Right hindlimb (tissue), 1 donor: ENCODE data around the gene KCNMA1.
A peak's percentile ranks its signal among the peaks of the same experiment; 100 is the strongest.

ENCODE experiments used
- DNase-seq: peaks from one replicate; pipeline ENCODE4 v3.0.0-alpha.2; 2018

KCNMA1 gene

DNA sequence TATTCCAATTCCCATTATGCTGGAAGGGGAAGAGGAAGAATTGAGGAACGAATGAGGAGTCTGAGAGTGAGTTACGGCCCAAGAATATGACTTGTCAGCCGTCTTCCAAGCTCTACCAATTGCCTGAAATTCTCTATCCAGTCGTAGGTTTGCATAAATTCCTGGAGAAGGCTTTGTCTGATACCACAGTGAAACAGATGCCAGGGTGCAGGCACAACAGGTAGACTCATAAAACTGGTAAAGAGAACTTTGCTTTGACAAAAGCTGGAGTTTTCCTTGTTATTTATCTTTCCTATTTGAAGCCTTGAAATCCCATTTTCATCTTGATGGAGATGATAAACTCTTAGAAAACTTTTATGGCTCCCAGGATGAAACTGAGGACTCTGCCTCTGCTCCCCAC, 251.2 kb downstream of the KCNMA1 start:
- no peak for DNase-seq

DNA sequence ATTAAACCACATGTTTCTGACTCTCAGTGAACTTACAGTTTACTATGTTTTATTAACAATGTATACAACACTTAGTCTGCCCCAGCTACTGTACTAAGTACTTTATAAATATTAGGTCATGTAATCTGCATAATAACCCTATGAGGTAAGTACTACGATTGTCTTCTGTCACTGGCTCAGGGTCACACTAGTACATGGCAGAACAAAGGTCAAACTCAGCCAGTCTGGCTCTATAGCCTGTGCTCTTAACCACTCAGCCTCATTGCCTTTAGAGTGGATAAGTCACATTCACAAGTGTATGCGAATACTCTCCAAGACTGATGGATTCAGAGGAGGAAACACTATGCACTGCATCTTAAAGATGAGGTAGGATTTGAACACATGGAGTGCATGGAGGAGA, 252.3 kb downstream of the KCNMA1 start:
- DNase-seq = no peak

DNA sequence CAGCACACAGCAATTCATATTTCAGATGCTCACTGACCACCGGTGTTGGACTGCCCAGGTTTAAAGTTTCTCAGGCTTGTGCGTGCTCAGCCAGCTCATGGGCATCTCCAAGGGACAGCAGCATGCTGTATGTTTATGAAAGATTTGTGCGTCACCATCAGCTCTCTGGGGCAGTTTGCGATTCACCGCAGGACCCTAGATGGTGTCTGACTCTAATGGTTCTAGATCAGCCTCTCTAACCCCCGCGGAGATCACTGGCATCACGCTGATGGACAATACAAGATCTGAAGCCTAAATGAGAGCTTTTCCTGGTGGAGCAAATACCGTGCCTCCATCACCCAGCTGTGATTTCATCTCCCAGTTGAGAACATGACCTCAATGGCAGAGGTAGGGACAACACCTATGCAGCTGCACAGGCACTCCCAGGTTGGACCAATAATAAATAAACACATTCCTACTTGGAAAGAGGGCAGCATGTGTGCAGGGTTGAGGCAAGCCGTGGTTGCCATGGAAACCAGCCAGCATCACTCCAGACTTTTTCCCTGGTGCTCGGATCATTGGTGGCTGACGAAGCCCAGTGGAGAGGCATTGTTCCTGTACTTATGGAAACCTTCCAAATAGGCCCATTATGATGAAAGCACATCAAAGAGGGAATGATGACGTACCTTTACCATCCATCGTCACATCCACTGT, 253.6 kb downstream of the KCNMA1 start:
- no peak for DNase-seq

DNA sequence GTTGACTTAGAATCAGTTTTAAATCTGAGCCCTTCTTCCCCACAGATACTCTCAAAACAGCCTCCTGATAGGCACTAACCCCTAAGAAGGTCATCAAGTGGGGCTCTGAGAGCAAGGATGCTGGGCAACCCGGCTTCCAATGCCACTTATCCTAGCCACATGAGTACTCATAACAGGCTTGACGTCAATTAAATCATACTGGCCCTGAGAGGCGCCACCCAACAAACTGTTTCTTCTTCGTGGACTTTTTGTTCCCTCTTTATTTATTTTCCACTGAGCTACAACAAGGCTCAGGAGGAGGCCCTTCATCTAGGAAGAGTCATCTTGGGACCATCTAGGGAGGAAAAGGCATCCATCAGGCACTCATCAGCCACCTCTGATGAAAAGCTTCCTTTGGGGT, 255.9 kb downstream of the KCNMA1 start:
- no peak for DNase-seq

DNA sequence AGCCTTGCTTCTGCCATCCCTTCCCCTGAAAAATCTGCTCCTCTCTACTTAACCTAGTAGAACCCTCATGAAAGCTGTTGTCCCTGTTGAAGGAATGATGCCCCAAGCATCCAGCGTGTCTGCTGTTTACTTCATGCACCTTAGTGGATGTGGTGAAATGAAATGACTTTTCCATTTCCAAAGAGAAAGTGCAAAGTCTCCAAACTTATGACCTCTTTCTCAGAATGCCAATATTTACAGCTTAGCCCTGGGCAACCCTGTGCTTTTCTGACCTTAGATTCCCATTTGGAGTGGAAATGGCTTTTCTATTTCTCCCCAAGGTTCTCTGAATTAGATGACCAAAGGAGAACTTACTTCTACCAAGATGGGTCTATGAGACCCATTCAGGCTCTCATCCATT, 256.9 kb downstream of the KCNMA1 start:
- no peak for DNase-seq

DNA sequence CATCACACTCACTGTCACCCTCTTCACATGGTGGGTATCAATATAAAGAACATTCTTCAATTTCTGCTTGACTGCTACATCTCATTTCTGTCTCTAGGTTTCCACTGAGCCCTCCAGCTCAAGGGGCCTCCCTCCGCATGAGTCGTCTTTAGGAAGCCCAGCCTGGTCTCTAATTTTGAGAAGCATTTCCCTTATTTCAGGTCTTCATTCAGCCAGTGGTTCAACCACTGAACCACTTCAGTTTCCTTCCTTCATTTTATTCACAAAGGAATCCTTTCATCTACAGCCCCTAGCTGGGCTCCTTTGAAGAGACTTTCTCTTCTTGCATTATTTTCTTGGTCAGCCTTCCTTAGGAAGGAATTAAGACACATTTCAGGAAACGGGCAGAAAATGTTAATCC, 257.4 kb downstream of the KCNMA1 start:
- DNase-seq = no peak

DNA sequence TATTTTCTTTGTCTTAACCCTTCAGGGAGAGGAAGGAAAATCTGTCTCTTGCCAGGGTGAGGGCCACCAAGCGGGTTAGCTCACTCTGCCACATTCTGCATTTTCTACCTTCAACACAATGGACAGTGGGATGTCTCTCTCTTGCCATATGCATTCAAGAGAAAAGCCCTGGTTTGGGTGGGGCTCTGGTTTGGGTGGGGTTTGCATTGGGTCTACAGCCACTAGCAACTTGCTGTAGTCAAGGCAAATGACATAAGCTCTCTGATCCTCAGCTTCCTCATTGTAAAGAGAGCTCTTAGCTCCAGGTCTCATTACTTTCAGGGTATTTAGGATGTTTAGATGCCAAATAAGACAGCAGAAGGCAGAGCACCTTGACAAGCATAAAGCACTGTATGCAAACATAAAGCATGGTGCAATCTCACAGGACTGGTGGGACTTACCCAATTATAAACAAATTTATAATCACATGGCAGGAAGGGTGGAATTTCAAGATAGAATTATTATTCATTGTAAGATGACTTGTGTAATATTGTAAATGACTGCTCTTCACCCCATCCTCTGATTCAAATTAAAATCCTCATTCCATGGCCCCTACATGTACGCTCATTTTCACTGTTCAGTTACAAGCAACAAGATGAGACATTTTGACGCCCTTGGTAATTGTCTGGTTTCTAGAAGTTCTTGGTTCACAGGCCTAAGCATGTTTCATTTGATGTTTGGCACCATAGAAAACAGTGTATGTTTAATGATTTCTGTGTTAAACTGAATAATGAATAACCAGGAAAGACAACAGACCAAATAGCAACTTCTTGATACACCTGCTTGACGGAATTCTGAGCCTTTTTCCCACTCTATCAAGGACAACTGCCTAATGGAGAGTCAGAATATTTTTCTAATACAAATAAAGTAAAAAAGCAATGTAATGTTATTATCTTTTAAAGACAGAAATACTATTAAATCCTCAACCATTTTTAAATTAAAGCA, 258.9 kb downstream of the KCNMA1 start:
- DNase-seq = no peak

DNA sequence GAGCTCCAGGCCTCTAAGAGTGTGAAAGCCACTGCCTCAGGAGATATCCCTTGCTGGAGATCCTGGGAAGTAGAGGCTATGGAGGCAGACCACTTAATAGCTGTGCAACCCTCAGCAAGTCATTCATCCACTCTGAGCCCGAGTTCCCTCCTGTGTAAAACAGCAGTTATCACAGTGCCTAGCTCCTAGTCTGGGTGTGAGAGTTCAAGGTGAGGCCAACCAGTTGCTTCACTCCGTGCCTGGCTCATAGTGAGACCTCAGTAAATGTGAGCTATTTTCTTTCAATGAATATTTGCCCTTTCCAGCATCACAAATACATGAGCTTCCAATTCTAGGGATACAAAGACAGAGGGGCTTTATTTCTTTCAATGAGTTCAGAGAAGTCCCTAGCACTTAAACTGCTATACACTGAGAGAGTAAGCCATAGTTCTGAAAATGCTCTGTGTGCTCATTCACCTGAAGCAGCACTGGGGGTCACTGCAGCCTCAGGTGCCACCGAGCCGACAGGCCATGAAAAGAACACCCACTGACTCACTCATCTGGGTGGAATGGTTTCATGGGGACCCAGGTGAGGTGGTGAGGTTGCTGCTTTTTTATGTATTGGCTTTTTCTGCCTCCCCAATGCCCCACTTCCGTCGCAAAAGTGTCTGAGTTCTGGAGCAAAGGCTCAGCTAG, 259.8 kb downstream of the KCNMA1 start:
- DNase-seq = no peak

DNA sequence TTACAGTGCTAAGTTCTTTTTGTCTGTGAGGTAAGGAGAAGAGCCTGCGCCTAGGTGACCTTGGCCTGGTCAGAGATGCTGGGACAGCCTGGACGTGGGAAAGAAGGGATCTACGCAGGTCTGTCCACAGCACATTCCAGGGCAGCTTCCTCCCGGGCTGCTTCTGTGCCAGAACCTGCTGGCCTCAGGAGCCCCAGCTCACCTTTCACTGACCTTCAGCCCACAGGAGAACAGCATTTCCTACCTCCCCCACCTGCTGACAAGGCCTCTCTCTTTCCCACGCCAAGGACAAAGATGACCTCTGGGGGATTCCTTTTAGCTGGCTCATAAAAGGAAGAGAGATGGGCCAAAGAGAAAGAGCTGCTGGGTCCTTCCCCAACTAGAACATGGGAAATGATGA, 260.6 kb downstream of the KCNMA1 start:
- DNase-seq = no peak

DNA sequence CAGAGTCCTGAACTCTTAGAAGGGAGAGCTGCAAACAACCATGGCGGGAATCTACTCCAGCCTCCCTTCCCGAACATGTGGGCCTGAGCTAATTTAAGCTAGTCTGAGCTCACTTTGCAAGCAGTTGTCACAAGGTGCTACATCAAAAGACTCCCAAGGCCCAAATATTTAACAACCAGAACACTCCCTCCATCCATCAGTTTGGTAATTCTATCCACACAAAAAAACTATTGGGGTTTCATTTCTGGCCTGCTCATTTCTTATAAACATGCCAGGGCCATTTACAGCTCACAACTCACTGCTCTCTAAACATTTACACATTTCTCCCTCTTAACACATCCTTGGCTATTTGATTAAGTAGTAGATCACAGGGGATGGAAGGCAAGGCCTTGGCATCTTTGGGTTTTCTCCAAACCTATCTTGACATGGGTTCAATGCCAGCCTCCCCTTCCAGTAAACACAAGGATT, 263.4 kb downstream of the KCNMA1 start:
- DNase-seq = no peak

DNA sequence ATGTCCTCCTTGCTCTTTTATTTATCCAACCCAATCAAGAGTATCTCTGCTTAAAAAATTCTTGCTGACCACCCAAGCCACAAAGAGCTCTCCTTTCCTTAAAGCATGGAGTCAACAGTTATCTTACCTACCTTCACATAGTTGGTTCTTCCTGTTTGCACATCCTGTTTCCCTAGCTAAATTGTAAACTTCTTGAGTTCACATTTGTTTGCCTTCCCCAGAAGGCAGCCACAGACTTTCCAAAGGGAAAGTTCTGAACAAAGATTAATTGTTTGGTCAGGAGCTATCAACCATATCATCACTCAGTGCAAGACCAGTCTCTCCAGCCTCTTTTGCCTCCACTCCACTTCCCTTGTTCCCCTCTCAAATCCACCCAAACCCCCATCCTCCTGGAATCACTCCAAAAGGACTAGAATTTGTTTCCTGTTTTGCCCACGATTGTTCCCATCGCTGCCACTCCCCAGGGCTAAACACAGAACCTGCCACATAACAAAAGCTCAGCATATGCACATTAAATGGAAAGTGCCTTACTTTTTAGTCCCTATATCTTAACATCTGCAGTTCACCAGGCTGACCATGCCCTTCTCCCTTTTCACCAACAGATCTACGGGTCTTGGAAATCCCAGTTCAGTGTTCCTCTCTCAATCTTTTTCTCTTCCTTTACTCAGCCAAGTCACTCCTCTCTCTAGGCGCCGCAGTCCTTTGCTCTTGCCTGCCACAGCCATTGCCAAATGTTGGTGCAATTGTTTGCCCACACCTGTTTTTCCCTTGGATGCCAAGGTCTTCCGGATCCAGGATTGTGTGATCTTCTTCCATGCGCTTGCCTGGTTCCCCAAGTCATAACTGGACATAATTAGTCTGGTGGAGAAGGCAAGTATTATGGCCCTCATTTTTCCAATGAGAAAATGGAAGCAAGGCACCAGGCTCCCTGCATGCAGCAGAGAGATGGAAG, 265.5 kb downstream of the KCNMA1 start:
- DNase-seq = no peak

DNA sequence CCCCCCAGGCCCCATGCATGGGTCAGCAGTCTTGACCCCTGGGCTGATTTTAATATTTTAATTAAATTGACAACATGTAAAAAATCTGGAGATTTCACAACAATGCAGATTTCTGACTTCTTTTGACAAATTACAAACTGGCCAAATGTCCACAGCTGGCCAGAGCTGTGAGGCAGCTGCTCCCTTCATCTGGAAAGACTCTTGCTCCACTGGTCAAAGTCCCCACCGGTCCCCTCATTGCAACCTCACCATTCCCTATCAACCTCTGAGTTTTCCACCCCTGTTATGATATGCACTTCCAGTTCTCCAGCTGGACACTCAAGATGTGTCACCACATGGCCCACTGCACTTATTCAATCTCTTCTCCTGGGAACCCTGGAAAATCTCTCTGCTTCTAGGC, 266.2 kb downstream of the KCNMA1 start:
- no peak for DNase-seq

DNA sequence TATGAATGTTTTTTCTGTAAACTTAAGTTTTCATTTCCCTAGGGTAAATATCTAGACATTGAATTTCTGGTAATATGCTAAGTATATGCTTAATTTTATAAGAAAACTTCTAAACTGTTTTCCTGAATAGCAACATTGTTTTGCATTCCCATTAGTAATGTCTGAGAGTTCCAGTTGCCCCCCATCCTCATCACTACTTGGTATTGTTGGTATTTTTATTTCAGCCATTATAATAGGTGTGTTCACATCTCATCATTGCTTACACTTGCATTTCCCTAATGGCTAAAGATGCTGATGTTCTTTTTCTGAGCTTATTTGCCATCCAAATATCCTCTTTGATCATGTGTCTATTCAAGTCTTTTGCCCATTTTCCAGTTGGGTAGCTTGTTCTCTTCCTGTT, 269.6 kb downstream of the KCNMA1 start:
- DNase-seq = no peak

DNA sequence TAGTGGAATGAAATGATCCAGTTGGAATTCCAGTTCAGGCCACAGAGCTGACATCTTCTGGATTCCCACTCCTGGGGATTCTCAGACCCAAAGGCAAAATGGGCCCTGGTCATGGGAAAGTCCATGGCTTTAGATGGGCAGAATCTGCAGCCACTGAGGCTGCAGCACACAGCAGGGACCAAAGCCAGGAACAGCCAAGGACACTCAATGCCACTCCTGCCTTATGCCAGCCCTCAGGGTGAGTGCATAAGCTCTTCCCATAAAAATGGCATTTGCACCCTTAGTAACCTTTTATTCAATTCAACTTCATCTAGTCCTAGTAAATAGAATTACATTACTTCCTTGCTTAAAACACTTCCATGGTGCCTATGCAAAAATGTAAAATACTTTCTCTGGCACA, 274.4 kb downstream of the KCNMA1 start:
- DNase-seq = no peak

DNA sequence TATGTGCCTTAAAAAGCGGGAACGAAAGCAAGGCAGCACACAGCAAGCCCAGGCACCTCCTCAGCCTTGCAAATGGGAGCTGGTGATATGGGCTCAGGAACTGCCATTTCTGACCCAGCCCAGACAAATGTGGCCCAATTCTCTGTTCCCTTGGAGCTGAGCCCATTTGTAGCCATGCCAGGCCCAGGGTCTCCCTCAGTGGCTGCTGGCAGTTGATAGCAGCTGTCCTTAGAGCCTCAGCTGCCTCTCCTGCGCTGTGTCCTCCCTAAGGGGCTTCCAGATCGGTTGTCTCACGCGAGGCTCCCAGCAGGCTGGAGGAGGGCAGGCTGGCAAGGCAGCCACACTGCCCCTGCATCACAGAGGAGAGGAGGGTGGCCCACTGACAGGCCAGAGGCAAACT, 275.8 kb downstream of the KCNMA1 start:
- DNase-seq = peak; percentile 42

DNA sequence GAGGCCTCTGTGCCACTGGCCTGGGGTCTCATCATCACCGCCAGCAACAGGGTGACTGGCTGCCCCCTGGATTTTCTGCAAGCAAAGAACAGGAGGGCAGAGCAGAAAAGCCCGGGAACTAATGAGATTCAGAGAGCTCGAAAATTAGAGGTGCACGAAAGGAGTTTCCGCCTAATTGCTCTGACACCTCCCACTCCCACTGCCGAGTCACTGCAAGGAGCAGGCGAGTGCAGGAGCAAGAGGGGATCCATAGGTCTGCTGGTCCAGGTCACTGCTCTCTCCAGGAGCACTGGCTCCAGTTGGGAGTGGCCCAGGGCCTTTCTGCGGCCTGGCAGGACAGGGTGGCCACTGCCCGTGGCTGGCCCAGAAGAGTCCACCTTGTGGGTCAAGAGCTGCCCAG, 276.2 kb downstream of the KCNMA1 start:
- no peak for DNase-seq

DNA sequence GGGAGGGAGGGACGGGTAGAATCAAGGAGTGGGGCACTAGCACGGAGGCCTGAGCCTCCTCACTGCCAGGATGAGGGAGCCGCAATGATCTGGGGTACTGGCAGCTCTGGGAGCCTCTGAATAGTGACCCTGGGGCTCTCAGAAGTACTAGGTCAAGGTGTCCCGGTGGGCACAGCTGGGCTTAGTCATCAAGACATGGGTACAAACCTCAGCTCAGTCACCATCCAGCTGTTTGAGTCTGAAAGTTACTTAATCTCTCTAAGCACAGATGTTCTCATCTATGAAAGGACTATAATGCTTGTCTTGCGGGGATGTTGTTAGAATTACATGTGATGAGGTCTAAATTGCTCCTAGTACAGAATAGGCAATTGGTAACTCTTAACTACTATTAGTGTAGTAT, 276.8 kb downstream of the KCNMA1 start:
- no peak for DNase-seq

DNA sequence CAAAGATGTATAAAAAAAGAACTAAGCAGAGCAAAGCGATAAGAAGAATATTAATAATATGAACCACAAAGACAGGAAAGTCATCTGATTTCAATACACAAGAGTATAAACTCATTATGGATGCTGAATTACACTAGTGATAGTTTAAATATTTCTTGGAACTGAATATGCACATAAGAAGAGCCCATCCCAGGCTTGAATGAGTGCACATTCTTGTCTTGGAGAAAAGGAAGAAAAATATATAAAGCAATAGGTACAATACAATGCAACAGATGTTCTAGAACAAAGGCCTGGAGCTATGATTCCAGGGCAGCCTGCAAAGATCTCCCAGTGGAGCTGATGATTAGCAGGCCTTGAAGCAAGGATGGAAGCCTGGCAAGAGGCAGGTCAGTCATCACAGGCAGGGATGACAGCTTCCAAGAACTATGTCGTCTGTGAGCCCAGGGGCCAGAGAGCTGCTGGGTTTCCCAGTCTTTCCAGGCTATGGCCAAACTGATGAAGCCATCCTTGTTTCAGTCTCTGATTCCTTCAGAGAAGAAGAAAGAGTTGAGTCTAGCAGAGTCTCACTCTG, 277.6 kb downstream of the KCNMA1 start:
- no peak for DNase-seq

DNA sequence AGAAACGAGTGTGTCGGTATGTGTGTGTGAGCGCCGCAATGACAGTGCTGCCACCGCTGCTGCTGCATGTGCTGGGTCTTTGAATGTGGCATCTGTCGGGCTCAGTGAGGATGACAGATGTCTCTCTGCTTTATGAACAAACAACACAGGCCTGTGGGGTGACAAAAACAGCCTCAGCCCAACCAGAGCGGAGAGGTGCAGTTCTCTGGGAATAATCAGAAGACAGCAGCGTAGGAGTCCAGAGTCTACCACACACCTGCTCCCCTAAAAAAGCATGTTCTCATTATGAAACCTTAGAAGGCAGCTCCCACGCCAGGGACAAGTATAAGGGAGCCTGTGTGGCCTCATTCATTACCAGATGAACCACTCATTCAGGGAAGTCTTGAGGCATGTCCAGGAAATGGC, 278.3 kb downstream of the KCNMA1 start:
- DNase-seq = no peak

DNA sequence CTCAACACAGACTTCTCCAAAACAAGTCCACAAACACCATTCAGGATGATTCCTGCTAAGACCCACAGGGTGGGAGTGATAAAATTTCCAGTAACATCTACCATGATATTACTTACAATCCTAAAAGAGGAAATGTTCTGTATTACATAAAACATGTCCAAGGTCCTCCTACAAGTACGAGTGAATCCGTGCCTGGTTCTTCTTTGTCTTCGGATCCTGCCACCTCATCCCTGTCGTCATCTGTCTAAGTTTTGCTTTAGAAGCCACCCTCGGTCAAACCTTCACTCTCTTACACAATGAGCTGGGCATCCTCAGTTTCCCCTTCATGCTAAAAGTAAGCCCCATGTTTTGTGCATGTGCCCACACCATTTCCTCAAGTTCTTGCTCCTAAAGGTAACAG, 279.0 kb downstream of the KCNMA1 start:
- no peak for DNase-seq

DNA sequence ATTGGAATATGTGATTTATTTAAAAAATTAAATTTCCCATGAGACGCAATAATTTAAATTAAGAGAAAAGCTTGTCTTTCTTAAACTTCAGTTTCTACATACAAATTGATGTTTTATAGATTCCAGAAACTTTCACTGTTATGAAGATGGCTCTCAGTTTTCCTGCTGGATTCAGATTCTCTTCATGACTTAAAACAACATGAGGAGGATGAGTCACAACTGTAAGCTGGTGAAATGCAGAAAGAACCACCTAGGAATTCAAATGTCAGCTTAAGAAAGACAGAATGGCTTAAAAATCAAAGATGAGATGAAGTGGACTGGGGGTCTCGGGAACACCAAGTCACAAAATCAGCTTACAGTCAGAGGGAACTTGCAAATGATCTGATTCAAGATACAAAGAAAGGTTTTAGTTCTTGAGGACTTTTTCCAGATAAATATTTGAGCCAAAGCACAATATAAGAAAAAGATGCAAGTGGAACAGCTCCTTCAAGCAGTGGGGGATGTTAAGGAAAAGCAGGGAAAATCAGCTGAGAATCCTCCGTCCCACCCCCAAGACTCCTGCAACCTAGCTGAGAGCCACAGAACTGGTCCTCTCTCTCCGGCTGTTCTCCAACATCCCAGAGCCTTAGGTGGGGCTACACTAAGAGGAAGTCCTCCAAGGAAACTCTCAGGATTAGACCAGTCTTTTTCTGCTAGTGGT, 279.8 kb downstream of the KCNMA1 start:
- no peak for DNase-seq
